Gastroesophageal sphincter (tissue), 4 donors: ENCODE results near the gene AGPAT4. TPM values are rescaled to one million over a fixed set of nuclear protein-coding genes. Genes with fewer than 3 reads are reported as not detected.

Source experiments
- ATAC-seq: fragments of 150-250 bp; one replicate; pipeline ENCODE4 v1.9.1; 2016; ENCODE audit warnings: mild to moderate bottlenecking, moderate library complexity
- H3K27ac ChIP-seq, 4 donors: fragments of 200-600 bp; sonication (generic) in 3 of 4; 1 replicate in 3 of 4; 2 replicates in 1 of 4; pipeline ENCODE4 v1.5.1; 2016 to 2019
- H3K27me3 ChIP-seq: fragments of 200-600 bp; sonication (generic); one replicate; pipeline ENCODE4 v1.5.1; 2019
- H3K36me3 ChIP-seq, 2 donors: fragments of 200-600 bp; sonication (generic); one replicate each; pipeline ENCODE4 v1.5.1; 2019; ENCODE audit warnings: control low read depth in 1 of 2
- H3K4me1 ChIP-seq, 3 donors: fragments of 200-600 bp; sonication (generic); 1 replicate in 2 of 3; 2 replicates in 1 of 3; pipeline ENCODE4 v1.5.1; 2016 to 2019; ENCODE audit warnings: control low read depth in 2 of 3
- H3K4me3 ChIP-seq, 2 donors: fragments of 200-600 bp; sonication (generic); one replicate each; pipeline ENCODE4 v1.5.1; 2019; ENCODE audit warnings: mild to moderate bottlenecking in 1 of 2, moderate library complexity in 1 of 2
- H3K9me3 ChIP-seq, 3 donors: fragments of 200-600 bp; sonication (generic); one replicate each; pipeline ENCODE4 v1.5.1; 2017 to 2019; ENCODE audit warnings: control low read depth in 2 of 3
- EP300 ChIP-seq: sonication (generic); formaldehyde crosslinking; IDR thresholded peaks from one replicate; pipeline ENCODE4 v1.6.1; 2017; ENCODE audit warnings: antibody characterized with exemption, mild to moderate bottlenecking
- POLR2A ChIP-seq, 2 donors: fragments of 450-650 bp; IDR thresholded peaks; one replicate each; pipeline ENCODE4 v1.6.1; 2017; ENCODE audit warnings: antibody characterized with exemption in 2 of 2, mild to moderate bottlenecking in 2 of 2, moderate library complexity in 1 of 2
- POLR2AphosphoS5 ChIP-seq: sonication (generic); formaldehyde crosslinking; IDR thresholded peaks from one replicate; pipeline ENCODE4 v1.6.1; 2017; ENCODE audit warnings: antibody characterized with exemption
- WGBS, 2 donors: methylation state at CpG; one replicate each; pipeline ENCODE4 v1.1.5; 2018; ENCODE audit warnings: low coverage in 1 of 2; 5-methylcytosine and 5-hydroxymethylcytosine counted together
- total RNA-seq, 4 donors: library from RNA; depleted of rRNA; stranded (reverse); fragments of >200 nt; gene quantifications; one replicate each; pipeline ENCODE4 v1.1.0, GENCODE V29; 2016
- TF ChIP-seq, protein P1 (sequence below), 4 experiments: fragments of 200-600 bp in 2 of 4; fragments of 450-650 bp in 2 of 4; sonication (generic) in 1 of 4; IDR thresholded peaks; one replicate each; pipeline ENCODE4 v1.5.1; 2017 to 2019; ENCODE audit warnings: antibody characterized with exemption in 4 of 4, mild to moderate bottlenecking in 2 of 4, moderate library complexity in 2 of 4

AGPAT4 gene
- total RNA-seq, 4 donors from 2014 or later: 7.2 to 10.8 (median 9.1) TPM

DNA sequence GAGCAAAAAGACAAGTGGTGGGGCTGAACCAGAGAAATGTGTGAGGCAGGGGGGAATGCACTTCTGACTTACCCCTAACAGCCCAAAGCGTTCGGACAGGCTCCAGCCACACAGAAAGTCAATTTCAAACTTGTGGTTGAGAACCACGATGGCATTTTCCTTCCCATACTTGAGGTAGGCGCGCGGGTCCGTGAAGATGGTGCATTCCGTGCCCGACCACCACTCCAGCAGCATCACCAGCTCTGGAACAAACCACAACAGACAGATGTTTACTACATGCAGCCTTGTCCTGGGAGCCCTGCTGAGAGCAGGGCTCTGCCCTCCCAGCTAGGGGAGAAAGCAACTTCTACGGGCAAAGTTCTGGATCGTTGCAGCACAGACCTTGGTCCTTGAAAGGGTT, 107.7 kb downstream of the AGPAT4 start:
- TF ChIP-seq, protein P1, sequence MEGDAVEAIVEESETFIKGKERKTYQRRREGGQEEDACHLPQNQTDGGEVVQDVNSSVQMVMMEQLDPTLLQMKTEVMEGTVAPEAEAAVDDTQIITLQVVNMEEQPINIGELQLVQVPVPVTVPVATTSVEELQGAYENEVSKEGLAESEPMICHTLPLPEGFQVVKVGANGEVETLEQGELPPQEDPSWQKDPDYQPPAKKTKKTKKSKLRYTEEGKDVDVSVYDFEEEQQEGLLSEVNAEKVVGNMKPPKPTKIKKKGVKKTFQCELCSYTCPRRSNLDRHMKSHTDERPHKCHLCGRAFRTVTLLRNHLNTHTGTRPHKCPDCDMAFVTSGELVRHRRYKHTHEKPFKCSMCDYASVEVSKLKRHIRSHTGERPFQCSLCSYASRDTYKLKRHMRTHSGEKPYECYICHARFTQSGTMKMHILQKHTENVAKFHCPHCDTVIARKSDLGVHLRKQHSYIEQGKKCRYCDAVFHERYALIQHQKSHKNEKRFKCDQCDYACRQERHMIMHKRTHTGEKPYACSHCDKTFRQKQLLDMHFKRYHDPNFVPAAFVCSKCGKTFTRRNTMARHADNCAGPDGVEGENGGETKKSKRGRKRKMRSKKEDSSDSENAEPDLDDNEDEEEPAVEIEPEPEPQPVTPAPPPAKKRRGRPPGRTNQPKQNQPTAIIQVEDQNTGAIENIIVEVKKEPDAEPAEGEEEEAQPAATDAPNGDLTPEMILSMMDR (IDR thresholded peaks at IDR 0.05): no peak
- no peak for TF ChIP-seq EP300
- TF ChIP-seq POLR2AphosphoS5: no peak
- TF ChIP-seq POLR2A (IDR thresholded peaks at IDR 0.05): no peak
- H3K36me3 ChIP-seq: peaks cover 0 to 52% of the 10 kb centered on the region in 2 donors
- H3K27me3 ChIP-seq: no peaks in the 10 kb centered on the region
- H3K27ac ChIP-seq: no peak overlapping the region
- peaks cover 0 to 26% (median 5%) of the 10 kb centered on the region in 3 donors for H3K4me1 ChIP-seq
- H3K9me3 ChIP-seq: no peaks in the 10 kb centered on the region
- no peak for ATAC-seq
- 85% methylated on average over 4 of the region's 11 CpGs; no CpG with 5 or more reads in 1 of the 2 donors for WGBS, 2 donors
- no peak overlapping the region for H3K4me3 ChIP-seq

DNA sequence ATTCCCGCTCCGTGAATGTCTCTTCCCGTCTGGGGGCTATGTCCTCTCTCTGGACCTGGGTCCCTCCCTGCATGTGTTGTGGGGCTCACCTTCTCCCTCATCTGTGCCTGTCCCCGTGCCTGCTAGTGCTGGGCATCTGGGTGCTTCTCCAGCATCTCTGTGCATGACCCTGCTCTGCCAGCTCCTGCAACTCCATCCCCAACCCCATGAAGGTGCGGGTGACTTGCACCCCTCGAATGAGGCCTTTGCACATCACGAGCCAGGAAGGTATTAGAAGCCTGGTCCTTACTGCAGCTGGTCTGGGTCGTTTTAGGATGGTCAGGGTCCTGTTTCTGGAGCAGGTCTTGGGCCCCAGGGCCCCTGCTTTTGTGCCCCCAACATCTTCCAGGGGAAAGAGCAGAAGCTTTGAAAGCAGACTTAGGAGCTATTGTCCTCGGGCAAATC, 109.7 kb downstream of the AGPAT4 start:
- Histone ChIP-seq H3K4me3 (no peak overlapping the region), H3K4me1 (peaks cover 0 to 26% (median under 1%) of the 10 kb centered on the region in 3 donors), H3K36me3 (peaks cover 0 to 61% of the 10 kb centered on the region in 2 donors), H3K27ac (no peak overlapping the region), H3K9me3 (no peaks in the 10 kb centered on the region), H3K27me3 (no peaks in the 10 kb centered on the region)
- TF ChIP-seq POLR2A (IDR thresholded peaks at IDR 0.05) (no peak), POLR2AphosphoS5 (no peak), EP300 (no peak)
- TF ChIP-seq, protein P1 (IDR thresholded peaks at IDR 0.05): no peak
- no peak for ATAC-seq
- no CpG with 5 or more reads among the region's 9 CpGs for WGBS, 2 donors

DNA sequence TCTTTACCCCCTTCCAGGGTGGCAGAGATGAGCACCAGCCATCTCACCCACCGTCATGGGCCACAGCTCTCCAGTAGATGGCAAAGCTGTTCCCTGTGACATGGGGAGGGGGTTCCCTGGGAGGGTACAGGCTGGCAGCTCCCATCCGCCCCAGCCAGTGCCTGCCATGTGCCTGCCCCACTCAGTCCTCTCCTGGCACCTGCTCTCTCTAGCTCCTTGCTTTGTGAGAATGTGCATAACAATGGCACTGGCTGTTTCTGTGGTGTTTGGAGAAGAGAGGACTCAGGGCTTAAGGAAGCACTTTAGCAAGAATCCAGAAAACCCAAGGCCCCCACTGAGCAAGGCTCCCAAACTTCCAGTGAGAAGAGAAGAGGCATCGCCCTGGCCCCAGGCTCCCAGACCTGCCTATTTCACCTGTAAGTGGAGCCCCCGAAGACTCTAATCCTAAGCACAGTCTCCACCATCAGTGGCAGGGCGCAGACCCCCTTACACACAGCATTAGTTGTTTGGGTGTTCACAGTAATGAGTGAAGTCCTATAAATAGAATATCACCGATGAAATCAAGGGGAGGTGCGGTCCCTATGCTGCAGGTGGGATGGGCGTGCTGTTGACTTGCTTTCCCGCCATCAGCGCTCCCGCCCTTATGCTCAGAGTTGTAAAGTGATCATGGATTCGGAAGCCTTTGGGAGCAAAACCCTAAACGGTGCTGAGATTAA, 110.2 kb downstream of the AGPAT4 start:
- TF ChIP-seq POLR2A (IDR thresholded peaks at IDR 0.05) (no peak), POLR2AphosphoS5 (no peak), EP300 (no peak)
- TF ChIP-seq, protein P1 (IDR thresholded peaks at IDR 0.05): no peak
- 98% methylated on average over 7 of the region's 13 CpGs; no CpG with 5 or more reads in 1 of the 2 donors for WGBS, 2 donors

DNA sequence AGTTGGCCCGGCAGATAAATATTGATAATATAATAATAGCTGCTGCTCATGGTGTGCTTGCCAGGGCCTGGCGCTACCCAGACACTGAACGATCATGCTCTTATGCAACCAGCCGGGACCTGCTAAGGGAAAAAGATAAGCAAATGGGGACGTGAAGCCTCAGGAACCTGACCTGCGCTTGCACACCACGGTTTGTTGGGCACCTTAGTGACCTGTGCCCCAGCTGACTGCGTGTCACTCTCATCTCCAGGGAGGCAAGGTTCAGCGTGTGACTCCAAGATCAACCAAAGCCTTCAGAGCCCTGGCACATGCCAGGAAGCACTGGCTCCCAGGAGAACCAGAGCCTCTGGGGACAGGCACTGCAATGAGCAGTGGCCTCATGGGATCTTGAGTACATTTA, 111.1 kb downstream of the AGPAT4 start:
- ATAC-seq: no peak
- H3K27ac ChIP-seq: no peak overlapping the region
- peaks cover 0 to 23% (median 0%) of the 10 kb centered on the region in 3 donors for H3K4me1 ChIP-seq
- no peaks in the 10 kb centered on the region for H3K27me3 ChIP-seq
- H3K4me3 ChIP-seq: no peak overlapping the region
- no peaks in the 10 kb centered on the region for H3K9me3 ChIP-seq
- 81 to 93% methylated on average over 4 of the region's 9 CpGs for WGBS, 2 donors
- peaks cover 0 to 63% of the 10 kb centered on the region in 2 donors for H3K36me3 ChIP-seq
- TF ChIP-seq POLR2AphosphoS5 (no peak), POLR2A (IDR thresholded peaks at IDR 0.05) (no peak), EP300 (no peak)
- TF ChIP-seq, protein P1 (IDR thresholded peaks at IDR 0.05): no peak

More for the DNA sequence above, 110.2 kb downstream of the AGPAT4 start:
- Histone ChIP-seq H3K9me3 (no peaks in the 10 kb centered on the region), H3K4me3 (no peak overlapping the region), H3K27ac (no peak overlapping the region), H3K36me3 (peaks cover 0 to 63% of the 10 kb centered on the region in 2 donors), H3K4me1 (peaks cover 0 to 23% (median 0%) of the 10 kb centered on the region in 3 donors), H3K27me3 (no peaks in the 10 kb centered on the region)
- ATAC-seq: no peak
